GM19035 (cell line): ENCODE measurements around the gene PTTG1IP.

Experiments
- ATAC-seq: cut with Tn5 transposase; IDR thresholded peaks from one replicate; pipeline ENCODE4 v1.9.1; 2021; ENCODE audit not compliant: unreplicated experiment

Gene PTTG1IP

DNA sequence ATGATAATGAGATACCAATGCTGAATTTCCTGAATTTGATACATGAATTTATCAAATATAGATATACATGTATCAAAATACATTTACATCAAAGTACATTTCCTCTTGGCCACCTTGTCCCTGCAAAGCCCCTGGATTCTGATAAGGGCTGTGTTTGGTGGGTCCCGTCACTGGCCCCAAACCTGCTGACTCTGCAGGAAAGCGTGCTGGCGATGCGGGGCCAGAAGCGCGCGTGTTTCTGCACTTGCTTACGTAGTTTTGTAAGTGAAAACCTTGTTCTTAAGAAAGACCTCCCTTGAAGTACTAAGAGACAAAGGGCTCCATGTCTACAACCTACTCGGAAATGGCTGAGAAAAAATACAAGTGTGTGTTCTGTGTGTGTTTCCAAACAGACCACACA is 36.2 kb upstream of the PTTG1IP start:
- no peak for ATAC-seq

DNA sequence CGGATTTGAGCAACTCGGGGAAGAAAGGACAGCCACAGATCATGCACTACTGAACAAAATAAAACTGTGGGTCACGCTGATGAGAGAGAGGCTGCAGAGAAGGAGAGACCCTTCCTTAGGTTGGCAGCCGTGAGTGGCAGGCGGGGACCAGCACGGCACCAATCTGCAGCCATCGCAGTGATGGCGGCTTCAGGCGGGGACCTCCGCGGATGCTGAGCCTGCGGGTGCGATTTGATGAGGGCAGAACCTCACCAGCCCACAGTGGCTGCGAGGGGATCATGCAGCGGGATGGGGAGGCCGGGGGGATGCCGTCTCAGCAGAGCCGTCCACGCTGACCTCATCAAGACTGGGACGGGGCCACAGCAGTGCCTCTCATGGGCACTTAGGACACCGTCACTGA is 35.4 kb upstream of the PTTG1IP start:
- no peak for ATAC-seq

DNA sequence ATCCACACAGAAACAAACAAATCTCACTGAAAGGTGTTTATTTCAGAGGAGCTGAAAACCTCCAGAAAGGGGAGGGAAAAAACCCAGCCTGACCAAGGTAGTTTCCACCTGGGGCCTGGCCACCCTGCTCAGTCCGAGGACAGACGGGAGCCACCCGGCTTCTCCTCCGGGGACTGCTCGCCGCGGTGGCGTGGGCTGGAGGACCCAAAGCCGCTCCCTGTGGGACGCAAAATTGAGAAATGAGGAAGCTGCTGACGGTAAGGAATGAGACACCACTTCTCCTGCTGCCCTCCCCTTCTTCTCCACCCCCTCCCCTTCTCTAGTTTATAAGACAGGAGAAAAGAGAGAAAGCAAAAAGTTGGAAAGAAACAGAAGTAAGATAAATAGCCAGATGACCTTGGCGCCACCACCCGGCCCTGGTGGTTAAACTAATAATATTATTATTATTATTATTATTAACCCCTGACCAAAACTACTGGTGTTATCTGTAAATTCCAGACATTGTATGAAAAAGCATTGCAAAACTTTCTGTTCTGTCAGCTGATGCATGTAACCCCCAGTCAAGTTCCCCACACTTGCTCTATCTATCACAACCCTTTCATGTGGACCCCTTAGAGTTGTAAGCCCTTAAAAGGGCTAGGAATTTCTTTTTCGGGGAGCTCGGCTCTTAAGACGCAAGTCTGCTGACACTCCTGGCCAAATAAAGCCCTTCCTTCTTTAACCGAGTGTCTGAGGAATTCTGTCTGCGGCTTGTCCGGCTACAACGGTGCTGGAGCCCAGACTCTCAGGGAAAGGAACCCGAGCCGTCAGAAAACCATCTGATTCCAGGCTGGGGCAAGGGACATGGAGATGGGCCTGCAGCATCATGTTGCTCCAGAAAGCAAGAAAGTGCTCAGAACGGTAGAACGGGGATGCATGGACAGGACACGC is 34.7 kb upstream of the PTTG1IP start:
- ATAC-seq = no peak

DNA sequence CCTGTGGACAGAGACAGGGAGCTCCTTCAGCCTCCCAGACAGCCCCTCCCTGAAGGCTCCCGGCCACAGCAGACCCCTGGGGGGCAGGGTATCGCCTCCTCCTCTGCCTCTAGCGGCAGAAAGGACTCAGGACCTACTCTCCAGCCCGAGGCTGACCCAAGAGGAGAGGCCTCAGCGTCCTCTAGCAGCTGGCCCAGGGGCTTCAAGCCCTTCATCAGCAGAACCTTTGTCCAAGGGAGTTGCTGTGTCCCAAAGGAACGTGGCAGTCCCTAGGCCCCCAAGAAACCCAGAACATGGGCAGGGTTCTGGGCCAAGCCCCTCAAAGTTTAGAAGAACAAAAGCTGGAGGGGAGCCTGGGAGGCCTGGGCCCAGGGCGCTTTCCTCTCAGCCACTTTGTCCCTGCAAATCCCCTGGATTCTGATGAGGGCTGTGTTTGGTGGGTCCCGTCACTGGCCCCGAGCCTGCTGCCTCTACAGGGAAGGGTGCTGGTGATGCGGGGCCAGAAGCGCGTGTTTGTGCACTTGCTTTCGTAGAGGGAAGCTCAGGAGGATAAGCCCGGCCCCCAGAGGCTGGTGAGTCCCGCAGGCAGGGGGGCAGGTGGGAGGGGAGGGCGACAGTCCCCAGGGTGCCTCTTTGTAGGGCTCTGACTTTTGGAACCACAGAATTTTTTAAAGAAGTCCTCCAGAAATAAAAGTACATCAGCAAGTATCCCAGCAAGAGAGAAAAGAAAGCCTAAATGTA is 33.9 kb upstream of the PTTG1IP start:
- ATAC-seq = no peak

DNA sequence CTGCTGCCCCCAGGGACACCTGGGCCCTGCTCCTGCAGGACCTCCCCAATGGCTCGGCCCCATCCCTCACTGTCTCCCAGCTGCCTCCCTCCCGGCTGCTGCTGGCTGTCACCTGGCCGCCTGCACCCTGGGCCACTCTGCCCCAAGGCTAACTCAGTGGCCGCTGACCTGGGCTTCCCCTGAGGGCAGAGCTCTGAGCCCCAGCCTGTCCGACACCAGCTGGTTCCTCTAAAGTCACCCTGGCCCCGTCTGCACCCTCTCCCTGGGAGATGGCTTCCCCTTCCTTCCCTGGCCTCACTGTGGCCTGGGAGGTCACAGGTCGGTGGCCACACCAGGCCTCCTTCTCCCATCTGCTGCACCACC is 32.2 kb upstream of the PTTG1IP start:
- ATAC-seq = no peak

DNA sequence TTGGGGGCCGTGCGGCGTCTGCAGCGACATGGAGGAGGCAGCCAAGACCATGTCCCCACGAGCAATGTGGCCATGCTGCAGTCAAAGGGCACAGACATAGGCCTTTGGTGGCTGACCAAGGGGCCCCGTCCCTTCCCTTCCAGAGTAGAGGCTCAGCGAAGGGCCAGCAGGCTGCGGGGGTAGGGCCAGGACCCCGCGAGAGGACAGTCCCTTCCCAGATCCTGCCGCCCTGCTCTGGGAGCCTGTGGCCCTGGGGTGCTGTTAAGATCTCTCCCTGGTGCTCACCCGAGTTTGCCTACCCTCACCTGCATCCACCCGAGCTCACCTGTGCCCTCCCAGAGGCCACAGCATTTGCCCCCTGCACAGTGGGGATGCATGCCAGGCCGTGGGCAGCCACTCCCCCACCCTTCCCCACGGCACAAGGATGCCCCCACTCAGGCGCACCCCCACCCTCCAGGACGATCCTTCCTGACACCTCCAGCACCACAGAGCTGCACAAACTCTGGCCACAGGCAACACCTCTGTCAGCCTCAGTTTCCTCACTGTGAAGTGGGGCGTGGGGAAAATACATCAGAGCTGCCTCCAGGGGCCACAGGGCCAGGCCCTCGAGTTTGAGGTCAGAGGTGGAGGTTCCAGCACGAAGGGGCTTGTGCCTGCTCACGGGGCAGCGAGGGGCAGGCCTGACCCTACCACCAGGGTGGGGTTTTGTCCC is 31.7 kb upstream of the PTTG1IP start:
- no peak for ATAC-seq

DNA sequence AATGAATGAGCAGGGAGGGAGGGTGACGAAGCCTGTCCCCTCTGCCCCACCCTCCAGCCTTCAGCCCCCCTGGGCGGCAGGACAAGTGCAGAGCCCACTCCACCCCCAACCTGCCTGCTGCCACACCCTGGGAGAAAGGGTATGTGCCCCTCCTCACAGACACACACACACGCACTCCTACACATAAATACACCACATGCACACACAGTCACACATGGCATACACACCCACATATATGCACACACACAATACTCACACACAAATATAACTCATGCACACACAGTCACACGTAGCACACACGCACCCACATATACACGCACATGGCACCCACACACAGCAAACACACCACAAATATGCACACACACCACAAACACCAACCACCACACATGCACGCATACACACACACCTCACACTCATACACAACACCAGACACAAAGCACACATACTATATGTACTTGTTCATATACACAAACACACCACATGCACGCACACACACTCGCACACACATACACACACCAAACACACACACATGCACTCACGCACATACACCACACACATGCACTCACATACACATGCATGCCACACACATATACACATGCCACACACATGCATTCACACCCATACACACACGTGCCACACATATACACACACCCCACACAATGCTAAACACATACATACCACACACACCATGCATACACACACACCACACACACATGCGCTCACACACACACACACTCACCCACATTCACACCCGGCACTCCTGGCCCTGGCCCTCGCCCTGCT is 30.8 kb upstream of the PTTG1IP start:
- ATAC-seq = no peak

DNA sequence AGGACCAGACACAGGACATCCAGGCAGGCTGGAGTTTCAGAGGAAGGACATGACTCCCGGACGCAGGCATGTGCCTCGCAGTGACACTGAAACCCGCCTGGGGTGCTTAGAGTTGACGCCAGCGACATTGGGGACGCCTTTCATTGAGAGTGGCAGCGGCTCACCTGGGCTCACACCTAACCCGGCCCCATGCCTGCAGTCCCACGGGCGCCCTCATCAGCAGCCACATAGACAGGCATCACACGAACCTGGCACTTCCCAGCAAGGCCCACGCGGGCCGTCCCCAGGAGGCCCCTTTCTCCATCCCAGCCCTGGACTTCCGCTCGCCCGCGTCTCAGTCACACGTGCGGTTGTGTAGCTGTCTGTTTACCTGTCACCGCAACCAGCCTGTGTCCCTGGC is 30.2 kb upstream of the PTTG1IP start:
- ATAC-seq = no peak

DNA sequence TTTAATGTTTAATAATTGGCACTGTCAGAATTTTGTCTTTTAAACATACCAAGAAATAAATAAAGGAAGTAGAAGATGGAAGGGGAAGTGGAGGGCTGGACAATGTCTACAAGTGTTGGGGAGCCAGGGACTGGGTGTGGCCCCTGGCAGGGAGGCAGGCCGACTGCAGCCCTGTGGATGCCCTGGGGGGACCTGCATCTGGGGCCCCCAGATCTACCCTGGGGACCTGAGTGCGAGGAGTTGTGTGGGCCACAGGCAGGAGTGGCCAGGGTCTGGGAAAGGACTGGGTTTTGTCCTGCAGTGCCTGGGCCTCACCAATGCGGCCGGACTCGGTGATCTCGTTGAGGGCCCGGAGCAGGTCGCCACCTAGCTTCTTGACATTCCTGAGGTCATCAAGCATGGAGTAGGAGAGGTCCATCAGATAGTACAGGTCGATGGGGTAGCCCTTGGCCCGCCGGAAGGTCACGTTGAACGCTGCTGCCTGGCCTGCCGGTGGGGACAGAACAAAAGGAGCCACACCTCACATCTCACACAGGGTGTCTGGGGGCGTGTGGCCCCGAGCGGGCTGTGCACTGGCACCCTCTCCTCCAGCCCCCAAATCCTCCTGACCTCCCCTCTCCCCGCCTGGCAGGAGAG is 29.7 kb upstream of the PTTG1IP start:
- no peak for ATAC-seq

DNA sequence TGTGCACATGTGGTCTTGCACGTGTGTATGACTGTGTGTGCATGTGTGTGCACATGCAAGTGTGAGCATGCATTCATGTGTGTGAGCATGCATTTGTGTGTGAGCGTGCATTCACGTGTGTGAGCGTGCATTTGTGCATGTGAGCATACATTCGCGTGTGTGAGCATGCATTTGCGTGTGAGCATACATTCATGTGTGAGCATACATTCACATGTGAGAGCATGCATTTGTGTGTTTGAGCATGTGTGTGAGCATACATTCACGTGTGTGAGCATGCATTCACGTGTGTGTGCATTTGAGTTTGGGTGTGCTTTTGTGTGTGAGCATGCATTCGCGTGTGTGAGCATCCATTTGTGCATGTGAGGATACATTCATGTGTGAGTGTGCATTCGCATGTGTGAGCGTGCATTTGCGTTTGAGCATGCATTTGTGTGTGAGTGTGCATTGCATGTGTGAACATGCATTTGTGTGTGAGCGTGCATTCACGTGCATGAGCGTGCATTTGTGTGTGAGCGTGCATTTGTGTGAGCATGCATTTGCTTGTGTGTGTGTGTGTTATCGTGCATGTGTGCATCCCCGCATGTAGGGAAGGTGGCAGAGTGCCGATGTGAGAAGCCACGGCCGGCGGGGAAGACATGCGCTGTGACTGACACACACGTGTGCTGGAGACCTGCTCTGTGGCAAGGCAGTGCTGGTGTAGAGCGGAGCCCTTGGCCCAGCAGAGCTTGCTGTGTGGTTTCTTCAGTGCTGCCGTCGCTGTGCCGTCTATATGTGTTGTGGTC is 29.0 kb upstream of the PTTG1IP start:
- ATAC-seq = no peak

DNA sequence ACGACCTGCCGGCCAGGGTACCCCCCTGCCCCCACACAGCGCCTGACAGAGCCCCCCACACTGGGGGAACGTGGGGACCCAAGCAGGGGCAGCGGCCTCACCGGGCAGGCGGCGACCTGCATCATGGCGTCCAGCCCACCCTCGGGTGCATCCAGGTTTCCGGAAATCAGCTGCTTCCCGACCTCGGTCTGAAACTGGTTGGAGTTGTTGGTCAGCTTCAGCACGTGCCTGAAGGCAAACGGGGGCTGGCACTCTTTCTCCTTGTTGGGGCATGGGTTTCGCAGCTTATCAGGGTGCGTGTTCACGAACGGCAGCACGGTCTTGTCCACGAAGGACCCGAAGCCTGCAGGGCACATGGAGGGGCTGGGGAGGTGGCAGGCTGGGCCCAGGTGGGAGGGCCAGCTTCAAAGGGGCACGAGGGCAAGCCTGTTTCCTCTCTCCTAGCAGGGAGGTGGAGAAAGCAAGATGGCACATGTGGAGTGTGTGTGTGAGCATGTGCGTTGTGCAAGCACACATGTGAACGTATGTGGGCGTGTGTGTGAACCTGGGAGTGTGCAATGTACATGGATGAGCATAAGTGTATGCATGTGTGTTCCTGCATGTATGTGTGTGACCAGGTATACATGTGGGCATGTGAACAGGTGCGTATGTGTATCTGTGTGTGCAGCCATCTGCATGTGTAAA is 28.0 kb upstream of the PTTG1IP start:
- ATAC-seq = no peak

DNA sequence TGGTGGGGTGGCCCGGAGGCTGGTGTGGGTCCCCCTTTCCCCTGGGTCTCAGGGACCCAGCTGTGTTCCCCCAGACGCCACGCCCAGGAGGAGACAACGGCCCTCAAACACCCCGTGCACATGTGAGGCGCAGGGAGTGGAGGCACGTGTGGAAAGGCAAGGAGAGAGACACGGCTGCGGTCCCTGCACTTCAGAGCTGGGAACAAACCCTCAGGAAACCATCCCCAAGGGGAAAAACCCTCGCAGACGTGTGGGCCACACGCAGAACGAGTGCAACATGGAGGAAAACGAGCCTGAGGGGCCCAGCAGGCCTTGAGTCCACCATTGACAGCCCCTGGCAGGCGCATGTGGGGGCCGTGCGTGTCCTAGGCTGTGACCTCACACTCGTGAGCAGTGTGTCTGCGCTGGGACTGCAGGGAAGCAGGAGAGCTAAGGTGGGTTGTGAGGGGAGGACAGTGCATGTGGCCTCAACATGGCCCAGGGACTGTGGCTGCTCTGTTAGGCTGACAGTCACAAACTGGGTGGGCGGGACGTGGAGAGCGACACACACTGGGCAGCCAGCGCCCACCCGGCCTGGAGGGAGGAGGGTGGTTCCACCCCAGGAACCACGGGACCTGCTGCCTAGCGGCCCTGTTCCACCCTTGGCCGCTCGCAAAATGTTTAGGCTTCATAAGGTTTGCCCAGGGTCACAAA is 27.2 kb upstream of the PTTG1IP start:
- no peak for ATAC-seq

DNA sequence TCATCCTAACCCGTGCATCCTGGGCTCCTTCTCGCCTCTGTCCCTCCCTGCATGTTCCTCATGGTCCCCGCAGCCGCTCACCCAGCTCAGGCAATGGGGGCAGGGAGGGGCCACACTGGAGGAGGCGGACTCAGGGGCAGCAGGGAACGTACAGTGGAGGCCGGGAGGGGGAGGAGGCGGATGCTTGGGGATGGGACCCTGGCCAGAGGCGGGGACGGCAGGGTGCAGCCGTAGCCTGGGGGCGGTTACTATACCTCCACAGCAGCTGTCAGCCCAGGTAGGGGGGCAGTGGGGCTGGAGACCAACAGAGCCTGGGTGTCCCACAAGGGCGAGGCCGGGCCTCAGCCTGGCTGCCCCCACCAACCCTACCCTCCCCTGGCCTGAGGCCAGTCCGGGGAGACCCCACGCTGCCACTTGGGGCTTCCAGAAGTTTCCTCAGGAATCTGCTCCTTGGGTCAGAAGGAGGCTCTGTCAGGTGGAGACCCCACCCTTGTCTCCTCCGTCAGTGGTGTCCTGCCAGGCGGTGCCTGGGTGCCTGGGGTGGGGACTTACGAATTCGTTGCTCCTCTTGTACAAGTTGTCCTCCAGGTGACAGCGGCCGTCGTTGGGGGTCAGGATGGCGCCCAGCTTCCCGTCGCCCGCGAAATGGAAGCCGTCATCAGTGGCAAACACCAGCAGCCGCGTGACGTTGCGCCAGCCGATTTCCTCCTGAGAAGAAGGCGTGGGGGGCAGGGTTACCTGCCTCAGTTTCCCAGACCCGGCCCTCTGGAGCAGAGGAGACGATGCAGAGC is 26.5 kb upstream of the PTTG1IP start:
- no peak for ATAC-seq

DNA sequence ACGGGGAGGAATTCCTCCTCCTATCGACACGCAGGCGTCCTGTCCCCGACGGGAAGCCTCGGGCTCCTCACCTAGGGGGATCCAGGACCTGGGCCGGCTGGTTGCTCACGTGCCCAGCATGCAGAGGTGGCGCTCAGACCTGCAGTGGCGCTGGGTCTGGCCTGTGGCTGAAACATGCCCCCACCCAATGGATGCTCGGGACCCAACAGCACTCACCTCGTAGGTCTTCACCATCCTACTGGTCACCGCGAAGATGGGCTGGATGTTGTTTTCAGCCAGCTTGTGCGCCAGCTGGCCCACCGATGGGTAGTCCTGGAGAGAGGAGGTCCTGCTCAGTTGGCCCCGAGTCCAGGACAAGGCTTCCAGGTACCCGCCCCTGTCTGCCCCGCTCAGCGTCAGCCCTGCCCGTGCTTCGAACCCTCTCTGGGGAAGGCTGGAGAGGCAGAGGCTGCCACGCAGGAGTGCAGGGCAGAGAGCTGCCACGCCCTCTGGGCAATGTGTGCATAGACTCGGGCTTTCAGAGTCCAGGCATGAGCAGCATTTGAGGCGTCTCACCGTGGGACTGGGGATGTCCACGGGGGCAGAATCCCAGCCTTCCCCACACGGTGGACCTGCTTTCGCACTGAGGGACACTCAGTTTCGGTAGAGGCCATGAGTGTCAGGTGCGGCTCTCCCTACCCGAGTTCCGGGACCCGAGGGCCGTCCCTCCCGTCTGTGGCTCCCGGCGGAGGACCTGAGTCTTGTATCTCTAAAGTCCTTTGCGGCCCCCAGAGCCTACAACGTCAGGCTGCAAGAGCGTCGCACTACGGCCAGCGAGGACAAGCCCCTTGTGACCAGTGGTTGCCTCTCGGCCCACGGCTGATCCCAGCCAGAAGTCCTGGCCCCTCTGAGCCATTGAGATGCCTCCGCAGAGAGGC is 25.6 kb upstream of the PTTG1IP start:
- ATAC-seq = no peak

DNA sequence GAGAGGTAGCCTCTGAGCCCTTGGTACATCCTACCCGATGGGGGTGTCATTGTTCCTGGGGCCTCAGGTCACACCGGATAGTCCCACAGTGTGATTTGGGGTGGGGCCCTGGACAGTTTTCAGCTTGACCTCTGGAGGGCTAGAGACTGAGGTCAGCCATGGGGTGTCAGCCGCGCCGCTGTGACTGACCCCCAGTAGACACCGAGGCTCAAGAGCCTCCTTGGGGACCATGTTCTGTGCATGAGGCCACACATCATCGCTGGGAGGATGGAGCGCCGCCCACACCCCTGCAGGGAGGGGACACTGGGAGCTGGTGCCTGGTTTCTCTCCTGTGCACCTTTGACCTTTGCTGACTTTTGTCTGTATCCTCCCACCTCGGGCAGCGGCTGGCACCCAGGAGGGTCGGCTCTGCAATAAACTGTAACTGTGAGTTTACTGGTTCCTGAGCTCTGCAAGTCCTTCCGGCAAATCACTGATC is 24.6 kb upstream of the PTTG1IP start:
- no peak for ATAC-seq

DNA sequence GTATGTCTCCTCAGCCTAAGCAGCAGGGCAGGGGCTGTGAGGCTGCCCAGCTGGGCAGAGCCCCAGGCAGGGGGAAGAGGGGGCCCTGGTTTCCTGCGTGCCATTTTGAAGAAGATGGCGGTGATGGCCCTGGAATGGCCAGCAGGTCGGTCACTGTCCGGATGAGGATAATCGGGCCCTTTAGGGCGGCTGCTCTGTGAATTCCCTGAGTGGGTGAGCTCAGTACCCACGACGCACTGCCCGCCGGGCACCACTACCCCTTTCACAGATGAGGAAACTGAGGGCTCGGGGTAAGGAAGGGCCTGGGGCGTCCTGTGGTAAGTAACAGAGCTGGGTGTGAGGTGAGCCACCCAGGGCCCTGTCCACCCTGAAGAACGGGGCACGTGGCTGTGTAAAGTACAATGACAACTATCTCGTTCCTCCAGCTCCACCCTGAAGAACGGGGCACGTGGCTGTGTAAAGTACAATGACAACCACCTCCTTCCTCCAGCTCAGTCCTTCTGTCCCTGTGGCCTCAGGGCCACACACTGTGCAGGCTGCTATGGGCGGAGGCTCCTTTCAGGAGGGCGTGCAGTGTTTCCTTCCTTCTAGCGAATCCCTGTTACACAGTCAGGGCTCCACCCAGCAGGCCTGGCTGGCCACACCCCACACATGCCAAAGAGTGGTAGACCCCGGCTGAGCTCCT is 24.0 kb upstream of the PTTG1IP start:
- ATAC-seq = no peak
